Mammary epithelial cell (primary cell): ENCODE data around the gene OBI1.

Source experiments
- EZH2 ChIP-seq: IDR thresholded peaks from 2 replicates; pipeline ENCODE4 v1.6.1; 2012; ENCODE audit warnings: low read length, inconsistent platforms, borderline replicate concordance
- TF ChIP-seq, protein P1 (sequence below), 2 donors: IDR thresholded peaks in 1 of 2; conservative IDR thresholded peaks in 1 of 2; 2 replicates each; pipeline ENCODE4 v1.5.1; 2011 to 2012; ENCODE audit warnings: inconsistent platforms in 2 of 2, low read length in 2 of 2, mild to moderate bottlenecking in 2 of 2, control low read depth in 1 of 2, low read depth in 1 of 2; ENCODE audit not compliant: insufficient read depth in 1 of 2; ENCODE audit errors: extremely low read depth in 1 of 2

GRCh38 chr13:78597602-78597932 lies 61.4 kb downstream of the OBI1 start:
- TF ChIP-seq, protein P1, sequence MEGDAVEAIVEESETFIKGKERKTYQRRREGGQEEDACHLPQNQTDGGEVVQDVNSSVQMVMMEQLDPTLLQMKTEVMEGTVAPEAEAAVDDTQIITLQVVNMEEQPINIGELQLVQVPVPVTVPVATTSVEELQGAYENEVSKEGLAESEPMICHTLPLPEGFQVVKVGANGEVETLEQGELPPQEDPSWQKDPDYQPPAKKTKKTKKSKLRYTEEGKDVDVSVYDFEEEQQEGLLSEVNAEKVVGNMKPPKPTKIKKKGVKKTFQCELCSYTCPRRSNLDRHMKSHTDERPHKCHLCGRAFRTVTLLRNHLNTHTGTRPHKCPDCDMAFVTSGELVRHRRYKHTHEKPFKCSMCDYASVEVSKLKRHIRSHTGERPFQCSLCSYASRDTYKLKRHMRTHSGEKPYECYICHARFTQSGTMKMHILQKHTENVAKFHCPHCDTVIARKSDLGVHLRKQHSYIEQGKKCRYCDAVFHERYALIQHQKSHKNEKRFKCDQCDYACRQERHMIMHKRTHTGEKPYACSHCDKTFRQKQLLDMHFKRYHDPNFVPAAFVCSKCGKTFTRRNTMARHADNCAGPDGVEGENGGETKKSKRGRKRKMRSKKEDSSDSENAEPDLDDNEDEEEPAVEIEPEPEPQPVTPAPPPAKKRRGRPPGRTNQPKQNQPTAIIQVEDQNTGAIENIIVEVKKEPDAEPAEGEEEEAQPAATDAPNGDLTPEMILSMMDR (conservative IDR thresholded peaks at IDR 0.05 in 1 of 2, IDR thresholded peaks at IDR 0.05 in 1 of 2; ENCODE audit: extremely low read depth in 1 of 2, insufficient read depth in 1 of 2, low read depth in 1 of 2, low read length in 2 of 2): no peak
- TF ChIP-seq EZH2: no peak
